Endothelial cell of umbilical vein (primary cell): ENCODE results near the gene PARD6G. TPM values are rescaled to one million over a fixed set of nuclear protein-coding genes. Genes with fewer than 3 reads are reported as not detected.

Experiments used
- BruUV-seq: library from RNA; stranded (reverse); fragments of 400-500 nt; replicated peaks from 2 replicates; lab custom pipeline; 2021; lab: Mats Ljungman, UMichigan
- CTCF ChIA-PET: fragments of 300-600, 350-600 bp; sonication (Branson Sonifier 250); formaldehyde crosslinking; loops from one replicate; lab custom pipeline; 2021; ENCODE audit warnings: antibody characterized with exemption, inconsistent platforms; lab: Charles Lee
- POLR2A ChIA-PET: fragments of 300-600, 350-600 bp; sonication (Branson Sonifier 250); formaldehyde crosslinking; loops from one replicate; lab custom pipeline; 2021; ENCODE audit warnings: antibody characterized with exemption, inconsistent platforms; lab: Charles Lee
- DNase-seq: peaks from one replicate; pipeline ENCODE4 v3.0.0-alpha.2; 2011; ENCODE audit warnings: low read depth, low spot score
- FAIRE-seq: peaks from 2 replicates; lab custom pipeline; 2011; peaks lifted over from hg19 to GRCh38; lab: Jason Lieb, UNC
- H2AFZ ChIP-seq: 2 replicates; pipeline ENCODE4 v1.6.0; 2012; ENCODE audit warnings: low read depth, low read length, control low read depth, inconsistent platforms
- H3K27ac ChIP-seq: 2 replicates; pipeline ENCODE4 v1.5.1; 2011; ENCODE audit warnings: low read depth, mild to moderate bottlenecking, control low read depth, low read length, moderate library complexity; ENCODE audit not compliant: insufficient read depth
- H3K27me3 ChIP-seq, 2 experiments: 2 replicates each; pipeline versions ENCODE4 v1.6.0 to v1.6.1; 2011; ENCODE audit warnings: low read length in 2 of 2, mixed read lengths in 1 of 2; ENCODE audit not compliant: control insufficient read depth in 2 of 2, insufficient read depth in 2 of 2
- H3K36me3 ChIP-seq, 2 experiments: 2 replicates in 1 of 2; 3 replicates in 1 of 2; pipeline ENCODE4 v1.5.1; 2011; ENCODE audit warnings: low read length in 2 of 2, mild to moderate bottlenecking in 1 of 2, moderate library complexity in 1 of 2; ENCODE audit not compliant: control insufficient read depth in 2 of 2, insufficient read depth in 2 of 2; ENCODE audit errors: extremely low read depth in 1 of 2
- H3K4me1 ChIP-seq: 3 replicates; pipeline ENCODE4 v1.5.1; 2011; ENCODE audit warnings: mild to moderate bottlenecking, low read length; ENCODE audit not compliant: control insufficient read depth, insufficient read depth; ENCODE audit errors: extremely low read depth
- H3K4me2 ChIP-seq: 2 replicates; pipeline ENCODE4 v1.6.1; 2011; ENCODE audit warnings: low read length, control low read depth, mixed read lengths; ENCODE audit not compliant: insufficient read depth
- H3K4me3 ChIP-seq, 3 experiments: fragments of 200-600 bp in 1 of 3; sonication (generic), shearing (Covaris generic) in 1 of 3; replicated peaks in 1 of 3; 2 replicates each; pipeline ENCODE4 v1.5.1; 2011 to 2016; ENCODE audit warnings: control low read depth in 3 of 3, low read length in 3 of 3, mild to moderate bottlenecking in 2 of 3, inconsistent platforms in 1 of 3, low read depth in 1 of 3, moderate library complexity in 1 of 3; ENCODE audit not compliant: insufficient read depth in 1 of 3
- H3K79me2 ChIP-seq: 2 replicates; pipeline ENCODE4 v1.6.0; 2012; ENCODE audit warnings: low read length, inconsistent platforms; ENCODE audit not compliant: control insufficient read depth, insufficient read depth
- H3K9ac ChIP-seq: replicated peaks from 2 replicates; pipeline ENCODE3; 2011; ENCODE audit warnings: low read length, control low read depth; ENCODE audit not compliant: insufficient read depth; ENCODE audit errors: extremely low read depth
- H3K9me1 ChIP-seq: replicated peaks from 3 replicates; pipeline ENCODE4 v1.6.0; 2011; ENCODE audit warnings: mild to moderate bottlenecking, low read length; ENCODE audit not compliant: control insufficient read depth, insufficient read depth; ENCODE audit errors: extremely low read depth
- H3K9me3 ChIP-seq: replicated peaks from 2 replicates; pipeline ENCODE4 v1.5.1; 2012; ENCODE audit warnings: low read length, inconsistent platforms; ENCODE audit not compliant: control insufficient read depth, insufficient read depth
- H4K20me1 ChIP-seq: replicated peaks from 2 replicates; pipeline ENCODE3; 2011; ENCODE audit warnings: mild to moderate bottlenecking, low read length; ENCODE audit not compliant: control insufficient read depth, insufficient read depth; ENCODE audit errors: extremely low read depth
- CTCF ChIP-seq, 2 donors: IDR thresholded peaks; 1 replicate in 1 of 2; 2 replicates in 1 of 2; pipeline ENCODE4 v1.5.1; 2011; ENCODE audit warnings: low read length in 2 of 2, mild to moderate bottlenecking in 2 of 2, moderate library complexity in 2 of 2, control low read depth in 1 of 2, inconsistent platforms in 1 of 2, low read depth in 1 of 2; ENCODE audit not compliant: insufficient read depth in 1 of 2; ENCODE audit errors: extremely low read depth in 1 of 2
- EZH2 ChIP-seq: IDR thresholded peaks from 2 replicates; pipeline ENCODE4 v1.6.1; 2012; ENCODE audit warnings: borderline replicate concordance, low read depth, mild to moderate bottlenecking, moderate library complexity, low read length, inconsistent platforms; ENCODE audit not compliant: severe bottlenecking
- FOS ChIP-seq: IDR thresholded peaks from 2 replicates; pipeline ENCODE4 v1.6.1; 2011; ENCODE audit warnings: mild to moderate bottlenecking, low read length, moderate library complexity, borderline replicate concordance; ENCODE audit not compliant: insufficient read depth
- GATA2 ChIP-seq: IDR thresholded peaks from 2 replicates; pipeline ENCODE4 v1.7.0; 2011; ENCODE audit warnings: low read depth, mild to moderate bottlenecking, moderate library complexity, mixed read lengths, low read length; ENCODE audit not compliant: insufficient read length, insufficient read depth
- JUN ChIP-seq: IDR thresholded peaks from 2 replicates; pipeline ENCODE4 v1.6.1; 2011; ENCODE audit warnings: borderline replicate concordance, low read depth; ENCODE audit not compliant: insufficient read length, insufficient read depth
- MAX ChIP-seq: IDR thresholded peaks from 2 replicates; pipeline ENCODE4 v1.6.1; 2011; ENCODE audit not compliant: insufficient read depth, insufficient read length
- MYC ChIP-seq: IDR thresholded peaks from one replicate; pipeline ENCODE4 v1.6.1; 2011; ENCODE audit warnings: mild to moderate bottlenecking, low read depth, low read length
- POLR2A ChIP-seq: IDR thresholded peaks from 2 replicates; pipeline ENCODE4 v1.6.1; 2012; ENCODE audit warnings: low read depth, mild to moderate bottlenecking, control low read depth, low read length
- POLR2AphosphoS5 ChIP-seq: IDR thresholded peaks from 2 replicates; pipeline ENCODE4 v1.6.1; 2012; ENCODE audit warnings: low read depth, mild to moderate bottlenecking, control low read depth, low read length, moderate library complexity; ENCODE audit not compliant: insufficient read depth
- dilution Hi-C: fragments of 300-500 bp; cut with MboI; formaldehyde crosslinking; loops from one replicate; pipeline ENCODE4 v1.15.0; 2019; ENCODE audit warnings: low sequenced_read_pairs; ENCODE audit not compliant: extremely low pct_ligation_motif_present
- intact Hi-C: fragments of 100-400 bp; cut with micrococcal nuclease; formaldehyde crosslinking; loops from one replicate; pipeline ENCODE4 v1.10.0; 2022
- polyA plus RNA-seq, 4 experiments: library from polyadenylated mRNA; depleted of rRNA in 3 of 4; stranded (reverse) in 3 of 4; unstranded in 1 of 4; fragments of >200 nt; gene quantifications; 2 replicates each; pipeline versions ENCODE4 v1.2.1 to v1.2.3, GENCODE V29; 2011 to 2012; ENCODE audit warnings: missing spikeins in 1 of 4
- total RNA-seq: library from RNA; stranded (reverse); gene quantifications from 2 replicates; pipeline ENCODE4 v1.2.3, GENCODE V29; 2021

Gene PARD6G
- total and polyA plus RNA-seq, 2 donors (not counting 3 experiments of a cell fraction or from before 2014, with no cell fraction given): 1.2 to 1.8 TPM

- H3K4me2 ChIP-seq: no peak overlapping the region
- dilution Hi-C loops (no loop called here), intact Hi-C loops (loop anchor here (5.0 kb wide), 1 partner anchor 33 kb away; no protein-coding TSS in a partner anchor)
- DNase-seq: peak; percentile 9
- no peaks in the 10 kb centered on the region for H3K27me3 ChIP-seq
- BruUV-seq: no TSS peak
- H3K79me2 ChIP-seq: no peaks in the 10 kb centered on the region
- H2AFZ ChIP-seq: no peak overlapping the region
- no peaks in the 10 kb centered on the region for H4K20me1 ChIP-seq
- ChIA-PET CTCF (interaction anchor here (5.5 kb wide), 1 partner anchor 13 kb away, joined by 53 read pairs; no protein-coding TSS in a partner anchor), POLR2A (no interaction called here)
- FAIRE-seq: no peak
- TF ChIP-seq EZH2 (no peak), CTCF (IDR thresholded peaks at IDR 0.05; ENCODE audit: extremely low read depth in 1 of 2, insufficient read depth in 1 of 2, low read depth in 1 of 2, low read length in 2 of 2) (no peak), MAX (no peak), FOS (no peak), POLR2A (no peak), JUN (no peak), MYC (no peak), GATA2 (no peak), POLR2AphosphoS5 (no peak)
- H3K9me3 ChIP-seq: no peaks in the 10 kb centered on the region
- no peaks in the 10 kb centered on the region for H3K9me1 ChIP-seq
- no peak overlapping the region for H3K27ac ChIP-seq
- H3K4me3 ChIP-seq: no peak overlapping the region
- no peak overlapping the region for H3K9ac ChIP-seq
- peaks cover 0 to 2% of the 10 kb centered on the region in 2 experiments for H3K36me3 ChIP-seq
- H3K4me1 ChIP-seq: peaks cover 8% of the 10 kb centered on the region
These were observed 102.0 kb downstream of the PARD6G start for GRCh38 chr18:80145196-80145804.
